Activated naive CD4-positive, alpha-beta T cell treated with Interleukin-2 at 50 U/mL for 16 hours (primary cell): ENCODE results near the gene KLHDC8A.
A peak's percentile ranks its signal among the peaks of the same experiment; 100 is the strongest.
"Not testable (repeated sequence)": the region's sequence is repeated elsewhere in the genome, so short reads cannot be mapped to it uniquely, and the experiment has no call there.

Source experiments
- DNase-seq: peaks from one replicate; pipeline ENCODE4 v3.0.0-alpha.2; 2020

The KLHDC8A gene

GRCh38 chr1:205370780-205371179 lies 14.1 kb upstream of the KLHDC8A start:
- DNase-seq, result no peak

- DNase-seq, result no peak
These were observed 13.0 kb upstream of the KLHDC8A start for GRCh38 chr1:205369701-205370123.

- DNase-seq, result no peak
These were observed 11.8 kb upstream of the KLHDC8A start for GRCh38 chr1:205368478-205368877.

GRCh38 chr1:205365945-205366463 lies 9.3 kb upstream of the KLHDC8A start:
- no peak for DNase-seq

GRCh38 chr1:205365086-205365485 lies 8.4 kb upstream of the KLHDC8A start:
- DNase-seq, result not testable (repeated sequence)

- DNase-seq, result no peak
These were observed 4.2 kb upstream of the KLHDC8A start for GRCh38 chr1:205360891-205361290.

- DNase-seq, result no peak
These were observed 3.2 kb upstream of the KLHDC8A start for GRCh38 chr1:205359771-205360565.

GRCh38 chr1:205358579-205358978 lies 1.9 kb upstream of the KLHDC8A start:
- DNase-seq, result no peak

GRCh38 chr1:205357567-205357966 lies 845 bp upstream of the KLHDC8A start:
- no peak for DNase-seq

GRCh38 chr1:205355075-205355453 lies 1.7 kb downstream of the KLHDC8A start:
- no peak for DNase-seq

GRCh38 chr1:205354259-205355074 lies 2.3 kb downstream of the KLHDC8A start:
- peak; percentile 57 for DNase-seq

- DNase-seq, result no peak
These were observed 3.1 kb downstream of the KLHDC8A start for GRCh38 chr1:205353612-205354011.

- DNase-seq, result no peak
These were observed 3.5 kb downstream of the KLHDC8A start for GRCh38 chr1:205353191-205353590.

- DNase-seq, result no peak
These were observed 4.6 kb downstream of the KLHDC8A start for GRCh38 chr1:205351984-205352713.

GRCh38 chr1:205350691-205351141 lies 6.0 kb downstream of the KLHDC8A start:
- no peak for DNase-seq

- DNase-seq, result no peak
These were observed 6.6 kb downstream of the KLHDC8A start for GRCh38 chr1:205350124-205350523.

GRCh38 chr1:205348554-205349487 lies 7.9 kb downstream of the KLHDC8A start:
- no peak for DNase-seq

- no peak for DNase-seq
These were observed 9.7 kb downstream of the KLHDC8A start for GRCh38 chr1:205346956-205347574.

GRCh38 chr1:205345761-205346160 lies 11.0 kb downstream of the KLHDC8A start:
- DNase-seq, result no peak

- DNase-seq, result peak; percentile 55
These were observed 12.4 kb downstream of the KLHDC8A start for GRCh38 chr1:205344066-205344928.
